Endothelial cell of umbilical vein (primary cell): ENCODE data around the gene RNU6-8. TPM values are rescaled to one million over a fixed set of nuclear protein-coding genes. Genes with fewer than 3 reads are reported as not detected.

ENCODE experiments used
- BruUV-seq: library from RNA; stranded (reverse); fragments of 400-500 nt; replicated peaks from 2 replicates; lab custom pipeline; 2021; lab: Mats Ljungman, UMichigan
- CTCF ChIA-PET: fragments of 300-600, 350-600 bp; sonication (Branson Sonifier 250); formaldehyde crosslinking; loops from one replicate; lab custom pipeline; 2021; ENCODE audit warnings: antibody characterized with exemption, inconsistent platforms; lab: Charles Lee
- POLR2A ChIA-PET: fragments of 300-600, 350-600 bp; sonication (Branson Sonifier 250); formaldehyde crosslinking; loops from one replicate; lab custom pipeline; 2021; ENCODE audit warnings: antibody characterized with exemption, inconsistent platforms; lab: Charles Lee
- DNase-seq: peaks from one replicate; pipeline ENCODE4 v3.0.0-alpha.2; 2011; ENCODE audit warnings: low read depth, low spot score
- FAIRE-seq: peaks from 2 replicates; lab custom pipeline; 2011; peaks lifted over from hg19 to GRCh38; lab: Jason Lieb, UNC
- H2AFZ ChIP-seq: 2 replicates; pipeline ENCODE4 v1.6.0; 2012; ENCODE audit warnings: low read depth, low read length, control low read depth, inconsistent platforms
- H3K27ac ChIP-seq: 2 replicates; pipeline ENCODE4 v1.5.1; 2011; ENCODE audit warnings: low read depth, mild to moderate bottlenecking, control low read depth, low read length, moderate library complexity; ENCODE audit not compliant: insufficient read depth
- H3K27me3 ChIP-seq, 2 experiments: 2 replicates each; pipeline versions ENCODE4 v1.6.0 to v1.6.1; 2011; ENCODE audit warnings: low read length in 2 of 2, mixed read lengths in 1 of 2; ENCODE audit not compliant: control insufficient read depth in 2 of 2, insufficient read depth in 2 of 2
- H3K36me3 ChIP-seq, 2 experiments: 2 replicates in 1 of 2; 3 replicates in 1 of 2; pipeline ENCODE4 v1.5.1; 2011; ENCODE audit warnings: low read length in 2 of 2, mild to moderate bottlenecking in 1 of 2, moderate library complexity in 1 of 2; ENCODE audit not compliant: control insufficient read depth in 2 of 2, insufficient read depth in 2 of 2; ENCODE audit errors: extremely low read depth in 1 of 2
- H3K4me1 ChIP-seq: 3 replicates; pipeline ENCODE4 v1.5.1; 2011; ENCODE audit warnings: mild to moderate bottlenecking, low read length; ENCODE audit not compliant: control insufficient read depth, insufficient read depth; ENCODE audit errors: extremely low read depth
- H3K4me2 ChIP-seq: 2 replicates; pipeline ENCODE4 v1.6.1; 2011; ENCODE audit warnings: low read length, control low read depth, mixed read lengths; ENCODE audit not compliant: insufficient read depth
- H3K4me3 ChIP-seq, 3 experiments: fragments of 200-600 bp in 1 of 3; sonication (generic), shearing (Covaris generic) in 1 of 3; replicated peaks in 1 of 3; 2 replicates each; pipeline ENCODE4 v1.5.1; 2011 to 2016; ENCODE audit warnings: control low read depth in 3 of 3, low read length in 3 of 3, mild to moderate bottlenecking in 2 of 3, inconsistent platforms in 1 of 3, low read depth in 1 of 3, moderate library complexity in 1 of 3; ENCODE audit not compliant: insufficient read depth in 1 of 3
- H3K79me2 ChIP-seq: 2 replicates; pipeline ENCODE4 v1.6.0; 2012; ENCODE audit warnings: low read length, inconsistent platforms; ENCODE audit not compliant: control insufficient read depth, insufficient read depth
- H3K9ac ChIP-seq: replicated peaks from 2 replicates; pipeline ENCODE3; 2011; ENCODE audit warnings: low read length, control low read depth; ENCODE audit not compliant: insufficient read depth; ENCODE audit errors: extremely low read depth
- H3K9me1 ChIP-seq: replicated peaks from 3 replicates; pipeline ENCODE4 v1.6.0; 2011; ENCODE audit warnings: mild to moderate bottlenecking, low read length; ENCODE audit not compliant: control insufficient read depth, insufficient read depth; ENCODE audit errors: extremely low read depth
- H3K9me3 ChIP-seq: replicated peaks from 2 replicates; pipeline ENCODE4 v1.5.1; 2012; ENCODE audit warnings: low read length, inconsistent platforms; ENCODE audit not compliant: control insufficient read depth, insufficient read depth
- H4K20me1 ChIP-seq: replicated peaks from 2 replicates; pipeline ENCODE3; 2011; ENCODE audit warnings: mild to moderate bottlenecking, low read length; ENCODE audit not compliant: control insufficient read depth, insufficient read depth; ENCODE audit errors: extremely low read depth
- CTCF ChIP-seq, 2 donors: IDR thresholded peaks; 1 replicate in 1 of 2; 2 replicates in 1 of 2; pipeline ENCODE4 v1.5.1; 2011; ENCODE audit warnings: low read length in 2 of 2, mild to moderate bottlenecking in 2 of 2, moderate library complexity in 2 of 2, control low read depth in 1 of 2, inconsistent platforms in 1 of 2, low read depth in 1 of 2; ENCODE audit not compliant: insufficient read depth in 1 of 2; ENCODE audit errors: extremely low read depth in 1 of 2
- EZH2 ChIP-seq: IDR thresholded peaks from 2 replicates; pipeline ENCODE4 v1.6.1; 2012; ENCODE audit warnings: borderline replicate concordance, low read depth, mild to moderate bottlenecking, moderate library complexity, low read length, inconsistent platforms; ENCODE audit not compliant: severe bottlenecking
- FOS ChIP-seq: IDR thresholded peaks from 2 replicates; pipeline ENCODE4 v1.6.1; 2011; ENCODE audit warnings: mild to moderate bottlenecking, low read length, moderate library complexity, borderline replicate concordance; ENCODE audit not compliant: insufficient read depth
- GATA2 ChIP-seq: IDR thresholded peaks from 2 replicates; pipeline ENCODE4 v1.7.0; 2011; ENCODE audit warnings: low read depth, mild to moderate bottlenecking, moderate library complexity, mixed read lengths, low read length; ENCODE audit not compliant: insufficient read length, insufficient read depth
- JUN ChIP-seq: IDR thresholded peaks from 2 replicates; pipeline ENCODE4 v1.6.1; 2011; ENCODE audit warnings: borderline replicate concordance, low read depth; ENCODE audit not compliant: insufficient read length, insufficient read depth
- MAX ChIP-seq: IDR thresholded peaks from 2 replicates; pipeline ENCODE4 v1.6.1; 2011; ENCODE audit not compliant: insufficient read depth, insufficient read length
- MYC ChIP-seq: IDR thresholded peaks from one replicate; pipeline ENCODE4 v1.6.1; 2011; ENCODE audit warnings: mild to moderate bottlenecking, low read depth, low read length
- POLR2A ChIP-seq: IDR thresholded peaks from 2 replicates; pipeline ENCODE4 v1.6.1; 2012; ENCODE audit warnings: low read depth, mild to moderate bottlenecking, control low read depth, low read length
- POLR2AphosphoS5 ChIP-seq: IDR thresholded peaks from 2 replicates; pipeline ENCODE4 v1.6.1; 2012; ENCODE audit warnings: low read depth, mild to moderate bottlenecking, control low read depth, low read length, moderate library complexity; ENCODE audit not compliant: insufficient read depth
- dilution Hi-C: fragments of 300-500 bp; cut with MboI; formaldehyde crosslinking; loops from one replicate; pipeline ENCODE4 v1.15.0; 2019; ENCODE audit warnings: low sequenced_read_pairs; ENCODE audit not compliant: extremely low pct_ligation_motif_present
- intact Hi-C: fragments of 100-400 bp; cut with micrococcal nuclease; formaldehyde crosslinking; loops from one replicate; pipeline ENCODE4 v1.10.0; 2022
- polyA plus RNA-seq, 4 experiments: library from polyadenylated mRNA; depleted of rRNA in 3 of 4; stranded (reverse) in 3 of 4; unstranded in 1 of 4; fragments of >200 nt; gene quantifications; 2 replicates each; pipeline versions ENCODE4 v1.2.1 to v1.2.3, GENCODE V29; 2011 to 2012; ENCODE audit warnings: missing spikeins in 1 of 4
- total RNA-seq: library from RNA; stranded (reverse); gene quantifications from 2 replicates; pipeline ENCODE4 v1.2.3, GENCODE V29; 2021

Gene RNU6-8
- total and polyA plus RNA-seq, 2 donors (not counting 3 experiments of a cell fraction or from before 2014, with no cell fraction given): not detected

GRCh38 chr14:32190673-32191072, 12.4 kb downstream of the RNU6-8 start:
- intact Hi-C loops: no loop called here
- DNase-seq: no peak

More at GRCh38 chr14:32190673-32191072, 12.4 kb downstream of the RNU6-8 start:
- no peaks in the 10 kb centered on the region for H3K36me3 ChIP-seq
- no peak overlapping the region for H3K27ac ChIP-seq
- no peaks in the 10 kb centered on the region for H3K9me3 ChIP-seq
- peaks cover 2 to 3% of the 10 kb centered on the region in 2 experiments for H3K27me3 ChIP-seq
- peaks cover 2% of the 10 kb centered on the region for H4K20me1 ChIP-seq
- no peak overlapping the region for H2AFZ ChIP-seq
- no peaks in the 10 kb centered on the region for H3K4me1 ChIP-seq
- no peaks in the 10 kb centered on the region for H3K9me1 ChIP-seq
- H3K9ac ChIP-seq: no peak overlapping the region
- no TSS peak for BruUV-seq
- no peak for TF ChIP-seq CTCF (IDR thresholded peaks at IDR 0.05; ENCODE audit: extremely low read depth in 1 of 2, insufficient read depth in 1 of 2, low read depth in 1 of 2, low read length in 2 of 2)
- TF ChIP-seq FOS: no peak
- TF ChIP-seq EZH2: no peak
- no peak for TF ChIP-seq GATA2
- no peak for TF ChIP-seq POLR2AphosphoS5
- no peak for TF ChIP-seq JUN
- TF ChIP-seq MYC: no peak
- no peak for TF ChIP-seq MAX
- TF ChIP-seq POLR2A: no peak
- dilution Hi-C loops: no loop called here
- no peak overlapping the region for H3K4me3 ChIP-seq
- POLR2A ChIA-PET: no interaction called here
- CTCF ChIA-PET: no interaction called here
- H3K79me2 ChIP-seq: no peaks in the 10 kb centered on the region
- no peak for FAIRE-seq
- no peak overlapping the region for H3K4me2 ChIP-seq
